NB4 (cell line): ENCODE results near the gene SV2C.
"Not testable (repeated sequence)": the region's sequence is repeated elsewhere in the genome, so short reads cannot be mapped to it uniquely, and the experiment has no call there.

ENCODE experiments used
- DNase-seq: peaks from one replicate; pipeline ENCODE4 v3.0.0; 2010; ENCODE audit warnings: low read depth
- H3K4me3 ChIP-seq: one replicate; pipeline ENCODE4 v1.5.1; 2011; ENCODE audit warnings: mild to moderate bottlenecking, low read depth, low read length, moderate library complexity
- MYC ChIP-seq: IDR thresholded peaks from 2 replicates; pipeline ENCODE4 v1.6.1; 2011; ENCODE audit warnings: low read depth, low read length
- POLR2A ChIP-seq: IDR thresholded peaks from 2 replicates; pipeline ENCODE4 v1.6.1; 2011; ENCODE audit warnings: mild to moderate bottlenecking; ENCODE audit not compliant: insufficient read length; ENCODE audit errors: extremely low read depth
- TF ChIP-seq, protein P1 (sequence below): IDR thresholded peaks from 2 replicates; pipeline ENCODE4 v1.6.1; 2011; ENCODE audit warnings: low read depth, low read length
- TF ChIP-seq, protein P2 (sequence below): IDR thresholded peaks from one replicate; pipeline ENCODE4 v1.5.1; 2012; ENCODE audit warnings: low read depth, low read length

SV2C gene, protein sequence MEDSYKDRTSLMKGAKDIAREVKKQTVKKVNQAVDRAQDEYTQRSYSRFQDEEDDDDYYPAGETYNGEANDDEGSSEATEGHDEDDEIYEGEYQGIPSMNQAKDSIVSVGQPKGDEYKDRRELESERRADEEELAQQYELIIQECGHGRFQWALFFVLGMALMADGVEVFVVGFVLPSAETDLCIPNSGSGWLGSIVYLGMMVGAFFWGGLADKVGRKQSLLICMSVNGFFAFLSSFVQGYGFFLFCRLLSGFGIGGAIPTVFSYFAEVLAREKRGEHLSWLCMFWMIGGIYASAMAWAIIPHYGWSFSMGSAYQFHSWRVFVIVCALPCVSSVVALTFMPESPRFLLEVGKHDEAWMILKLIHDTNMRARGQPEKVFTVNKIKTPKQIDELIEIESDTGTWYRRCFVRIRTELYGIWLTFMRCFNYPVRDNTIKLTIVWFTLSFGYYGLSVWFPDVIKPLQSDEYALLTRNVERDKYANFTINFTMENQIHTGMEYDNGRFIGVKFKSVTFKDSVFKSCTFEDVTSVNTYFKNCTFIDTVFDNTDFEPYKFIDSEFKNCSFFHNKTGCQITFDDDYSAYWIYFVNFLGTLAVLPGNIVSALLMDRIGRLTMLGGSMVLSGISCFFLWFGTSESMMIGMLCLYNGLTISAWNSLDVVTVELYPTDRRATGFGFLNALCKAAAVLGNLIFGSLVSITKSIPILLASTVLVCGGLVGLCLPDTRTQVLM

DNA sequence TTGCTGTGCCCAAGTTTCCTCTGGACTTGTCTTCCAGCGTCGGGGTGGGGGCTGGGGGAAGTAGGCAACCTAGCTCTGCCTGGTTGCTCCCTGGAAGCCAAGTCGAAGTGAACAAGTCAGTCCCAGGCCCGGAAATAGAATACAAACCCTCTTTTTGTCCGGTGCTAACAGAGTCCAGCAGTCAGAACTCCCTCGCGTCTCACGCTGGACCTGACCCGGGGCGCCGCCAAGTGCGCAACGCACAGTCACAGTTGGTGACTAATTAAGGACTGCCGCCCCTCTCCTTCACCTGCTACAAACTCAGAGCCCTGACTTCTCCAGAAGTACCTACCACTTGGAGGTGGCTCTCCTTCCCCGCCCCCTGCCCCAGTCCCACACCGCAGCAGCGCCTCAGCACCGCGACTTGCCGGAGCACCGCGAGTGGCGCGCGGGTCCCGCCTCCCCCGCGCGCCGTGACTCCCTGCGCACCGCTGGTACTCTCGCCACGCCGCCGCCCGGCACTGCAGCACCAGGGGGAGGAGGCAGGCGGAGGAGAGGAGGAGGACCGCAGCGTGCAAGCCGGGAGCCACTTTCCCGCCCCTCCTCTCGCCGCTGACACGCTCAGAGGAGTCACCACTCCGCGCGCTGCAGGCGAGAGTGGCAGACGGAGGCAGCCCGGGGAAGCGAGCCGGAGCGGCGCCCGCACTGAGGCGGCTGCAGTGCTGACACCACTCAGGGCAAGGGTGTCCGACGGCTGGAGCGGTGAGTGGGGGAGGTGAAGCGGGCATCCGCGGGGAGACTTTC lies at the start of gene SV2C:
Gene SV2C, plus strand, starts transcription at position 612 of the 783 bp plus-strand sequence. CDS start 48,368 bp downstream, outside the sequence.
- H3K4me3 ChIP-seq, result no peak within 1 kb of the TSS
- TF ChIP-seq MYC (no peak), POLR2A (no peak)
- TF ChIP-seq, protein P1, sequence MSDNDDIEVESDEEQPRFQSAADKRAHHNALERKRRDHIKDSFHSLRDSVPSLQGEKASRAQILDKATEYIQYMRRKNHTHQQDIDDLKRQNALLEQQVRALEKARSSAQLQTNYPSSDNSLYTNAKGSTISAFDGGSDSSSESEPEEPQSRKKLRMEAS, result no peak
- TF ChIP-seq, protein P2, sequence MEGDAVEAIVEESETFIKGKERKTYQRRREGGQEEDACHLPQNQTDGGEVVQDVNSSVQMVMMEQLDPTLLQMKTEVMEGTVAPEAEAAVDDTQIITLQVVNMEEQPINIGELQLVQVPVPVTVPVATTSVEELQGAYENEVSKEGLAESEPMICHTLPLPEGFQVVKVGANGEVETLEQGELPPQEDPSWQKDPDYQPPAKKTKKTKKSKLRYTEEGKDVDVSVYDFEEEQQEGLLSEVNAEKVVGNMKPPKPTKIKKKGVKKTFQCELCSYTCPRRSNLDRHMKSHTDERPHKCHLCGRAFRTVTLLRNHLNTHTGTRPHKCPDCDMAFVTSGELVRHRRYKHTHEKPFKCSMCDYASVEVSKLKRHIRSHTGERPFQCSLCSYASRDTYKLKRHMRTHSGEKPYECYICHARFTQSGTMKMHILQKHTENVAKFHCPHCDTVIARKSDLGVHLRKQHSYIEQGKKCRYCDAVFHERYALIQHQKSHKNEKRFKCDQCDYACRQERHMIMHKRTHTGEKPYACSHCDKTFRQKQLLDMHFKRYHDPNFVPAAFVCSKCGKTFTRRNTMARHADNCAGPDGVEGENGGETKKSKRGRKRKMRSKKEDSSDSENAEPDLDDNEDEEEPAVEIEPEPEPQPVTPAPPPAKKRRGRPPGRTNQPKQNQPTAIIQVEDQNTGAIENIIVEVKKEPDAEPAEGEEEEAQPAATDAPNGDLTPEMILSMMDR, result no peak
- DNase-seq, result no peak

DNA sequence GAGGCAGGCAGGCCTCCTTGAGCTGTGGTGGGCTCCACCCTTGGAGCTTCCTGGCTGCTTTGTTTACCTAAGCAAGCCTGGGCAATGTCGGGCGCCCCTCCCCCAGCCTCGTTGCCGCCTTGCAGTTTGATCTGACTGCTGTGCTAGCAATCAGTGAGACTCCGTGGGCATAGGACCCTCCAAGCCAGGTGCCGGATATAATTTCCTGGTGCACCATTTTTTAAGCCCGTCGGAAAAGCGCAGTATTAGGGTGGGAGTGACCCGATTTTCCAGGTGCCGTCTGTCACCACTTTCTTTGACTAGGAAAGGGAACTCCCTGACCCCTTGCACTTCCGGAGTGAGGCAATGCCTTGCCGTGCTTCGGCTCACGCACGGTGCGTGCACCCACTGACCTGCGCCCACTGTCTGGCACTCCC lies 45.4 kb upstream of the SV2C start:
- not testable (repeated sequence) for H3K4me3 ChIP-seq, DNase-seq

DNA sequence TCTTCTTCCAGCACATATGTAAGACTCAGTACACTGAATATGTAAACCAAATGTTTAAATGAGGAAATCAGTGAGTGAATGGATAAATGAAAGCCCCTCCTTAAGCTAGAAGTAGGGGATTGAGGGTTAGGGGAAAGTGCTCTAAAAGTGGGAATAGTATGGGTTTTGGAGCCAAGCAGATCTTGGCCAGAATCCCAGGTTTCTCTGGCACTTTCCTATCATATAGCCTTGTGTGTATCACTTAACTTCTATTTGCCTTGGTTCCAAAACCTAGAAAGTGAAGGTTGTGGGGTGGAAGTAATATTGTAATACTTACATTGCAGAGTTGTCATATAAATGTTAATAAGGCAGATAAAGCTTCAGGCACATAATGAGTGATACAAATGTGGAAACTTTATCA lies 45.0 kb upstream of the SV2C start:
- TF ChIP-seq POLR2A (no peak), MYC (no peak)
- TF ChIP-seq, protein P1, result no peak
- TF ChIP-seq, protein P2, result no peak
- no peak overlapping the region for H3K4me3 ChIP-seq
- DNase-seq, result no peak

DNA sequence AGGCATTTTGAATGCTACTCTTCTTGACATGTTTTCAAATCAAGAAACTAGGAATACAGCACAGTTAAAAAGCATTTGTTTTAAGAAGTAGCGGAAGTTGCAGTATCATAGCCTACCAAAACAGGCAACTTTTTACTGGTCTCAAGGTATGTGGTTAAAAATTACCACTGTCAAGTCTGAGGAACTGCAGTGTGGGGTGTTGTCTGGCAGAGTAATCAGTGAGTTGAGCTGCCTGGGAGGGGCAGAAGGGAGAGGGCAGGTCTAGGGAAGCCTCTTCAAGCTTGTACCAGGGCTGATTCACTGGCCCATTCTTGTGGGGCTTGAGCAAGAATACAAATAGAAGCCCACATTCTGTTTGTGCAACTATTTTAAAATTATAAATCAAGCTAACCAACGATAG lies 42.4 kb upstream of the SV2C start:
- no peak overlapping the region for H3K4me3 ChIP-seq
- TF ChIP-seq, protein P1, result no peak
- TF ChIP-seq, protein P2, result no peak
- TF ChIP-seq POLR2A (no peak), MYC (no peak)
- no peak for DNase-seq

DNA sequence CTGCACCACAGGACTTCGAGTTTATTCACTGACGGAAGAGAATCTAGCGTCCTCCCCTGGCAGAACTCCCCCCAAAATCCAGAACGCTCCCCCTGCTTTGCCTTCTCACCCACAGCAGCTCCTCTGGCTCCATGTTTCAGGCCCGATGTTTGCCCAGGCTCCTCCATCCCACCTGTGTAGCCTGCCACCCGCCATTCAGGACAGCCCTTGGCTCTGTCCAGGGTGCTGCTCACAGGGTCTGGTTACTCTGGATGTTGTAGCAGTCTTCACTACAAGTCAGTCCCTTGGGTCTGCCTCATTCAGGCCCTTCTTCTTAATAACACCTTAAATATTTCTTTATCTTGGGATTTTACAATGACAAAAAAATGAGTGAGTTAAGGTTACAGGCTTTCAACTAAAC lies 41.3 kb upstream of the SV2C start:
- no peak for TF ChIP-seq POLR2A
- TF ChIP-seq, protein P1, result no peak
- no peak for TF ChIP-seq MYC
- peak; percentile 26 for DNase-seq
- no peak overlapping the region for H3K4me3 ChIP-seq

DNA sequence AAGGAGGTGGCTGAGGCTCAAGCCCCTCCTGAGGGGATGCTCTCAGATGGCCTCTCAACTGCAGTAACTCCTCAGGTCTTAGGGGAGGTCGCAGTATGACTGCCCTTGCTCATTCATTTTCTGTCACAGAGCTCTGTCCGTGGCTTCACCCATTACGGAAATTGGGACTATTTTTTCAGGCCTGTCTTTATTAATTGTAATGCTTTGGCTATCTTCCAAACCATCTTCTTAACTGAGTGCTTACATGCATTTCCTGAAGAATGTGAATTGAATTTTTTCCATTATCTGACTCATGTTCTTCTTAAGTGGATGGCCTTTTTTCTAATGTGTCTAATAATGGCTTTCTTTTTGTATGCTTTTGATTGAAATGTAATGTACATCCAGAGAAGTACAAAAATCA lies 36.4 kb upstream of the SV2C start:
- no peak for DNase-seq
- TF ChIP-seq, protein P1, result no peak
- no peak for TF ChIP-seq POLR2A
- no peak overlapping the region for H3K4me3 ChIP-seq

DNA sequence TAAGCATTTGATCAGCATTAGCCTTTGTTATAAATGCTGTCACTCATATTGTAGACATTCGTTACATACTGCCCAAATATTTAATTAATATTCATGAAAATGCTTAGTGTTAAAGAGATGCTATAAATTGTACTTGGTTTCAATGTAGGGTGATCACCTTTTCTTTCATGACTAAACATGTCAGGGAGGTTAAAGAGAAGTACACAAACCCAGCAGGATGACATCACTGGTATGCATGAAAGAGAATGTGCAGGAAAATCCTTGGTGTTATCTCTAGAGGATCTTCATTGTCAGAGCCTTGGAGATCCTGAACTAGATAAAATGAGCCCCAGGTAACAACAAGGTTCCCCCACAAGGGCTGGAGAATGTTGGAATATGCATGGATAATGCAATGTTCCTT lies 33.0 kb upstream of the SV2C start:
- no peak overlapping the region for H3K4me3 ChIP-seq
- TF ChIP-seq MYC (no peak), POLR2A (no peak)
- TF ChIP-seq, protein P2, result no peak
- TF ChIP-seq, protein P1, result no peak
- DNase-seq, result no peak
